GM12865 (cell line): ENCODE measurements around the gene ESYT2.

Source experiments
- DNase-seq: peaks from one replicate; pipeline ENCODE4 v3.0.0; 2010; ENCODE audit warnings: low read depth
- H3K4me3 ChIP-seq: 2 replicates; pipeline ENCODE4 v1.5.1; 2011; ENCODE audit warnings: mild to moderate bottlenecking, low read depth, low read length, control low read depth
- TF ChIP-seq, protein P1 (sequence below): IDR thresholded peaks from 2 replicates; pipeline ENCODE4 v1.5.1; 2011; ENCODE audit warnings: low read length, control low read depth, low read depth, inconsistent platforms; ENCODE audit not compliant: insufficient read depth; ENCODE audit errors: missing control alignments

ESYT2 gene

DNA sequence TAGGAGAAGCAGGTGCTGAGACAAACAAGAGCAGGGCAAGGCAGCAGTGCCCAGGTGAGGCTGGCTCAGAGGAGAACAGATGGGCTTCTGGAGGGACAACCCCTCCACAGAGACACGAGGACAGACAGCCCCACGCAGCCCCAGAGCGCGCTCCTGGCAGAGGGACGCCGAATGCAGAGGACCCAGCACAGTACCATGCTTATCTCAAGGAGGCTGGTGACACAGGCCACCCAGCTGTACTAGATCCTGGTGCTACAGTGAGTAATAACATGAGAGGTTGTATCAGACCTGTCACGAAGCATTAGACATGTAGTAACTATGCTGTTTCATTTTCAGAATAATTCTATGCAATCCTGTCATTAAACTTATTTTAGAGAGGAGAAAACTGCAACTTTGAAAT lies 64.3 kb downstream of the ESYT2 start:
- TF ChIP-seq, protein P1, sequence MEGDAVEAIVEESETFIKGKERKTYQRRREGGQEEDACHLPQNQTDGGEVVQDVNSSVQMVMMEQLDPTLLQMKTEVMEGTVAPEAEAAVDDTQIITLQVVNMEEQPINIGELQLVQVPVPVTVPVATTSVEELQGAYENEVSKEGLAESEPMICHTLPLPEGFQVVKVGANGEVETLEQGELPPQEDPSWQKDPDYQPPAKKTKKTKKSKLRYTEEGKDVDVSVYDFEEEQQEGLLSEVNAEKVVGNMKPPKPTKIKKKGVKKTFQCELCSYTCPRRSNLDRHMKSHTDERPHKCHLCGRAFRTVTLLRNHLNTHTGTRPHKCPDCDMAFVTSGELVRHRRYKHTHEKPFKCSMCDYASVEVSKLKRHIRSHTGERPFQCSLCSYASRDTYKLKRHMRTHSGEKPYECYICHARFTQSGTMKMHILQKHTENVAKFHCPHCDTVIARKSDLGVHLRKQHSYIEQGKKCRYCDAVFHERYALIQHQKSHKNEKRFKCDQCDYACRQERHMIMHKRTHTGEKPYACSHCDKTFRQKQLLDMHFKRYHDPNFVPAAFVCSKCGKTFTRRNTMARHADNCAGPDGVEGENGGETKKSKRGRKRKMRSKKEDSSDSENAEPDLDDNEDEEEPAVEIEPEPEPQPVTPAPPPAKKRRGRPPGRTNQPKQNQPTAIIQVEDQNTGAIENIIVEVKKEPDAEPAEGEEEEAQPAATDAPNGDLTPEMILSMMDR = no peak
- no peak overlapping the region for H3K4me3 ChIP-seq
- no peak for DNase-seq

DNA sequence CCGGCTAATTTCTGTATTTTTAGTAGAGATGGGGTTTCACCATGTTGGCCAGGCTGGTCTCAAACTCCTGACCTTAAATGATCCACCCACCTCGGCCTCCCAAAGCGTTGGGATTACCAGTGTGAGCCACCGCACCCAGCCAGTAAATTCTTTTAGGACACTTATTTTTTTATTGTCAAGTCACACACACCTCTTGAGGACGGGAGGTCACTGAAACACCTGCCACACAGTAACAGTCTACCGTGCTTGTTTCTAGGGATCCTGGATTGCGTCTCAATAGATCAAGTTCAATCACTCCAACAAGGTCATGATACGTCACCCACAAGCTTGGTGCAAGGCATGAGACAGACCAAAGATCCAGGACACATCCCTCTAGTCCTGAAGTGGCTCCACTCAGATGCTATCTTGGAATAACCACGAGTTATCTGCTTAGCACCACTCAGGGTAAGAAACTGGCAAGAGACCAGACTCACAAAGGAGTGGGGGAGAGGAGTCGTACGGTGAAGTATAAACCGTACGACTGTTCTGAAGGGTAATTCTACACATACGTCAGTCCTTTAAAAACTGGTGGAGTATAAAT lies 65.8 kb downstream of the ESYT2 start:
- TF ChIP-seq, protein P1 = no peak
- no peak for DNase-seq
- H3K4me3 ChIP-seq = no peak overlapping the region

DNA sequence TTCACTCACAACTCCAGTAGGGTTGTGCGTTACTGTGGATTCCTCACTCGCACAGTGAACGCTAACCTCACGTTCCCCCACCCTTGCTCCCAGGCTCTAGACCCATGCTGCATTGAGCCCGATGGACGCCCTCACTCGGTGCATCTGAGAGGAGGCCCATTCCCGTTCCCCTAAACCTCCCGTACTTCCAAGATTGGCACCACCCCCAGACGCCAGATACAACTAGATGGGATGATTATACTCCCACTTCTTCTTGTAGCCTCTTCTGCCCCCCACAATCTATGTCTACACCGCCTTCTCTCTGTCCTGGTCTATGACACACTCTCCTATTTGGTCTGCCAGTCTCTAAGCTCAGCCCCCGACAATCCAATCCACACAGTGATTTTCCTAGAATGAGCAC lies 67.4 kb downstream of the ESYT2 start:
- H3K4me3 ChIP-seq = no peak overlapping the region
- DNase-seq = no peak
- TF ChIP-seq, protein P1 = no peak

DNA sequence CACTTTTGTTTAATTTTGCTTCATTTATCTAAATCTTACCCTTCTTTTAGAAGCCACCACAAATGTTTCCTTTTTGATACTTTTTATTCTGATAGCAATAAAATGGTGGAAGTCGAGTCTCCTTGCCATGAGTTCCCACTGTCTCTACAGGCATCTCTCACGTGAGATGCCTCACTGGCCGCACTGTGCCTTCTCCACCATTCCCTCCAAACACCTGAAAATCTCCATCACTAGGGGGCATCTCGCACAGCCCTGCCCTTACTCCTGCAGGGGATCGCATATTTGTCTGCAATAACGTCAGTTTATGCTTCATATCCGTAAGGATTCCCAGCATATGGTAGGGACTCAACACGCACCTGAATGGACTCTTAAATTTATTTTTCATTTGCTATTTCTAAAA lies 68.4 kb downstream of the ESYT2 start:
- H3K4me3 ChIP-seq = no peak overlapping the region
- TF ChIP-seq, protein P1 = no peak
- no peak for DNase-seq

DNA sequence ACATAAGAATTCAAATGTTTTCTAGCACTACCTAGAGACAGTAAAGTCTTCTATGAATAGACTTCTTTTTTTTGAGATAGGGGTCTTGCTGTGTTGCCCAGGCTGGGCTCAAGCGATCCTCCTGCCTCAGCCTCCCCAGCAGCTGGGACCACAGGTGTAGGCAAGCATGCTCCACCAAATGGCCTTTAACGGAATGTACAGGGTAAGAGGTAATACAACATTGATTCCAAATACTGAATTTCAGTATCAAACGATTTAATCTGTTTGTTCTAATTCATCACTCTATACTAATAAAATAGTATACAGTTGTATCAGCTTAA lies 68.9 kb downstream of the ESYT2 start:
- no peak overlapping the region for H3K4me3 ChIP-seq
- TF ChIP-seq, protein P1 = no peak
- no peak for DNase-seq

DNA sequence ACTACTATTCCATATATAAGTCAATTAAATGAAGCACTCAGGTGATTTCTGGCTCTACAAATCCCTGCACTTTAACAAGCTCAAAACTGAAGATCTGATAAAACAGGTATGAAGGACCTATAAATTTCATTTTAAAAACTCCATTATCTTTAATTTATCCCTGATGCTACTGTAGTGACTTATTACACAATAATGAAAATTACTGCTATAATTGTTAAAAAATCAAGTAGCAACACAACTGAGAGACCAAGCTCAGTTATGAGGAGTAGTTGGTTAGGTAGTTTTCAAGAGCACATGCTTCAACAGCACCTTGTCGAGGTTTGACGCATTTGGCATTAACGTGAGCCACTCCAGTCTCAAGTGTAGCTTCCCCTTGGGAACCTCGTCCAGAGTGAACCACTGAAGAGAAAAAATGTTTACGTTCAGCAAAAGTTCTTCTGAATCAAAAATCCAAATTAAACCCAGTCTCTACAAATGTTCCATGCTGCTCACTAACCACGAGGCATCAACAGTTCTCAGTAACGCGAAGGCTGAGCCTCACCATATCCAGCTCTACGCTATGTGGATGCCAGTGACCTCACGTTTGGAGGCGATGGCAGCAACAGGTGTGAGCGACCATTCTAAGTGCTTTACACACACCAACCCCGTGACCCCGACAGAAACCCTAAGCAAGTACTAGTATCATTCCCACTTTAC lies 69.4 kb downstream of the ESYT2 start:
- DNase-seq = no peak
- H3K4me3 ChIP-seq = no peak overlapping the region
- TF ChIP-seq, protein P1 = no peak

DNA sequence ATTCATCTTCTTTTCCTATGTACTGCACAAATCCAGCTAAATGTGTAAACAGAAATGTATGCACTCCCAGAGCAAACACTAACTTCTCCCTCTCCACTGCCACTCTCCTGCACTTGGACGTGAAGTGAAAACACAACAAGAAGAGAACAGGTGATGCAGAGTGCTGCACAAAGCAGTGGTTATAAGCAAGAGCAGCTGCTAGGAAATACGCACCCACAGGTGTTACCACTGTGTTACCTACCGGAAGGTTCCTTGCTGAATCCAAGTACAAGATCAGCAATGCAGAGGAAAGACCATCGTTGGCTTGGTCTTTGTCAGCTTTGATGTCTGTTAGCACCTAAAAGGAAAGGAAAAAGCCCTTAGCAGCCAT lies 70.1 kb downstream of the ESYT2 start:
- H3K4me3 ChIP-seq = no peak overlapping the region
- no peak for DNase-seq
- TF ChIP-seq, protein P1 = no peak
